IPS-11a (cell line): ENCODE measurements around the gene UBXN10.
"Not testable (repeated sequence)": the region's sequence is repeated elsewhere in the genome, so short reads cannot be mapped to it uniquely, and the experiment has no call there.

Experiments
- H3K4me3 ChIP-seq: one replicate; pipeline ENCODE4 v1.5.1; 2013; ENCODE audit warnings: low read depth, low read length, control low read depth

The UBXN10 gene

GRCh38 chr1:20199403-20199802 is 13.5 kb downstream of the UBXN10 start:
- no peak overlapping the region for H3K4me3 ChIP-seq

- no peak overlapping the region for H3K4me3 ChIP-seq
Observed at GRCh38 chr1:20199840-20200239, 13.9 kb downstream of the UBXN10 start.

- H3K4me3 ChIP-seq = no peak overlapping the region
Observed at GRCh38 chr1:20200966-20201365, 15.1 kb downstream of the UBXN10 start.

GRCh38 chr1:20202166-20202565 is 16.3 kb downstream of the UBXN10 start:
- H3K4me3 ChIP-seq = no peak overlapping the region

GRCh38 chr1:20207546-20207945 is 21.6 kb downstream of the UBXN10 start:
- H3K4me3 ChIP-seq = no peak overlapping the region

GRCh38 chr1:20209471-20209870 is 23.6 kb downstream of the UBXN10 start:
- no peak overlapping the region for H3K4me3 ChIP-seq

- H3K4me3 ChIP-seq = no peak overlapping the region
Observed at GRCh38 chr1:20210736-20211460, 25.0 kb downstream of the UBXN10 start.

GRCh38 chr1:20211511-20211931 is 25.6 kb downstream of the UBXN10 start:
- no peak overlapping the region for H3K4me3 ChIP-seq

GRCh38 chr1:20212085-20212684 is 26.3 kb downstream of the UBXN10 start:
- H3K4me3 ChIP-seq = no peak overlapping the region

GRCh38 chr1:20212685-20213331 is 26.9 kb downstream of the UBXN10 start:
- H3K4me3 ChIP-seq = no peak overlapping the region

- no peak overlapping the region for H3K4me3 ChIP-seq
Observed at GRCh38 chr1:20215716-20216115, 29.8 kb downstream of the UBXN10 start.

- no peak overlapping the region for H3K4me3 ChIP-seq
Observed at GRCh38 chr1:20216574-20216973, 30.7 kb downstream of the UBXN10 start.

- H3K4me3 ChIP-seq = not testable (repeated sequence)
Observed at GRCh38 chr1:20219053-20219452, 33.2 kb downstream of the UBXN10 start.

GRCh38 chr1:20220036-20220435 is 34.1 kb downstream of the UBXN10 start:
- H3K4me3 ChIP-seq = no peak overlapping the region

GRCh38 chr1:20223106-20223505 is 37.2 kb downstream of the UBXN10 start:
- H3K4me3 ChIP-seq = no peak overlapping the region

- H3K4me3 ChIP-seq = no peak overlapping the region
Observed at GRCh38 chr1:20223551-20224419, 37.9 kb downstream of the UBXN10 start.

GRCh38 chr1:20224546-20224945 is 38.6 kb downstream of the UBXN10 start:
- H3K4me3 ChIP-seq = no peak overlapping the region

- no peak overlapping the region for H3K4me3 ChIP-seq
Observed at GRCh38 chr1:20227704-20228103, 41.8 kb downstream of the UBXN10 start.

GRCh38 chr1:20228314-20228825 is 42.5 kb downstream of the UBXN10 start:
- no peak overlapping the region for H3K4me3 ChIP-seq

- no peak overlapping the region for H3K4me3 ChIP-seq
Observed at GRCh38 chr1:20229171-20229570, 43.3 kb downstream of the UBXN10 start.

GRCh38 chr1:20232564-20232963 is 46.7 kb downstream of the UBXN10 start:
- not testable (repeated sequence) for H3K4me3 ChIP-seq
